H1 (cell line): ENCODE results near the gene MATK. TPM values are rescaled to one million over a fixed set of nuclear protein-coding genes. Genes with fewer than 3 reads are reported as not detected.

Experiments used
- CTCF ChIA-PET: fragments of 300-600 bp; sonication (Branson Sonifier 250); formaldehyde crosslinking; loops from one replicate; lab custom pipeline; 2021; ENCODE audit not compliant: partially characterized antibody; lab: Charles Lee
- POLR2A ChIA-PET: fragments of 300-600 bp; sonication (Branson Sonifier 250); formaldehyde crosslinking; loops from one replicate; lab custom pipeline; 2021; ENCODE audit warnings: inconsistent platforms; ENCODE audit not compliant: partially characterized antibody; lab: Charles Lee
- DNase-seq, 2 experiments: peaks; one replicate each; pipeline versions ENCODE4 v3.0.0 to v3.0.0-alpha.2; 2010 to 2022; ENCODE audit warnings: low spot score in 2 of 2, low read depth in 1 of 2, mixed read lengths in 1 of 2
- FAIRE-seq: peaks from 2 replicates; lab custom pipeline; 2011; peaks lifted over from hg19 to GRCh38; lab: Jason Lieb, UNC
- H2AFZ ChIP-seq: 2 replicates; pipeline ENCODE4 v1.8.1; 2012; ENCODE audit warnings: low read length, inconsistent platforms
- H2AK5ac ChIP-seq: 2 replicates; pipeline ENCODE4 v1.6.1; 2013; ENCODE audit warnings: low read depth, low read length
- H2BK120ac ChIP-seq: replicated peaks from 2 replicates; pipeline ENCODE3; 2013; ENCODE audit warnings: low read depth, low read length, inconsistent platforms
- H2BK12ac ChIP-seq: 2 replicates; pipeline ENCODE4 v1.6.1; 2013; ENCODE audit warnings: low read depth, low read length
- H2BK15ac ChIP-seq: 2 replicates; pipeline ENCODE4 v1.6.1; 2013; ENCODE audit warnings: low read length
- H2BK20ac ChIP-seq: 2 replicates; pipeline ENCODE4 v1.6.1; 2013; ENCODE audit warnings: low read length
- H2BK5ac ChIP-seq: 2 replicates; pipeline ENCODE4 v1.6.1; 2013; ENCODE audit warnings: low read depth, low read length
- H3K14ac ChIP-seq: 2 replicates; pipeline ENCODE4 v1.6.1; 2013; ENCODE audit warnings: inconsistent platforms; ENCODE audit not compliant: insufficient read length
- H3K18ac ChIP-seq: 2 replicates; pipeline ENCODE4 v1.6.1; 2013; ENCODE audit warnings: low read length; ENCODE audit errors: extremely low read depth
- H3K23ac ChIP-seq: 2 replicates; pipeline ENCODE4 v1.6.1; 2013; ENCODE audit warnings: inconsistent platforms; ENCODE audit not compliant: insufficient read length
- H3K23me2 ChIP-seq: 2 replicates; pipeline ENCODE4 v1.6.1; 2013; ENCODE audit warnings: low read depth, low read length
- H3K27ac ChIP-seq: 2 replicates; pipeline ENCODE4 v1.6.1; 2011; ENCODE audit warnings: low read depth, low read length, inconsistent platforms
- H3K27me3 ChIP-seq, 4 experiments: replicated peaks in 1 of 4; 1 replicate in 1 of 4; 2 replicates in 3 of 4; pipeline versions ENCODE4 v1.6.1 to v1.8.1; 2011 to 2013; ENCODE audit warnings: low read length in 3 of 4, mild to moderate bottlenecking in 3 of 4, inconsistent platforms in 2 of 4, mixed read lengths in 2 of 4, moderate library complexity in 1 of 4; ENCODE audit not compliant: control insufficient read depth in 3 of 4, insufficient read depth in 3 of 4; ENCODE audit errors: extremely low read depth in 1 of 4
- H3K36me3 ChIP-seq, 4 experiments: 2 replicates each; pipeline versions ENCODE4 v1.6.1 to v1.8.1; 2011 to 2013; ENCODE audit warnings: mild to moderate bottlenecking in 4 of 4, low read length in 3 of 4, moderate library complexity in 2 of 4, control low read depth in 1 of 4, inconsistent platforms in 1 of 4; ENCODE audit not compliant: insufficient read depth in 4 of 4, control insufficient read depth in 2 of 4
- H3K4ac ChIP-seq: replicated peaks from 2 replicates; pipeline ENCODE3; 2013; ENCODE audit warnings: low read length, low read depth, mixed read lengths, inconsistent platforms; ENCODE audit not compliant: insufficient read length
- H3K4me1 ChIP-seq, 4 experiments: replicated peaks in 1 of 4; 1 replicate in 1 of 4; 2 replicates in 3 of 4; pipeline versions ENCODE4 v1.6.1 to v1.8.1; 2011 to 2013; ENCODE audit warnings: low read length in 3 of 4, inconsistent platforms in 2 of 4, mixed read lengths in 1 of 4; ENCODE audit not compliant: insufficient read depth in 4 of 4, control insufficient read depth in 3 of 4
- H3K4me2 ChIP-seq, 2 experiments: 2 replicates each; pipeline versions ENCODE4 v1.6.1 to v1.8.1; 2011 to 2013; ENCODE audit warnings: low read depth in 2 of 2, low read length in 2 of 2, control low read depth in 1 of 2, inconsistent platforms in 1 of 2, mild to moderate bottlenecking in 1 of 2; ENCODE audit not compliant: insufficient read depth in 1 of 2
- H3K4me3 ChIP-seq, 4 experiments: fragments of 200-600, 300-600 bp in 1 of 4; sonication (generic), shearing (Covaris generic), sonication (Bioruptor Twin) in 1 of 4; 2 replicates each; pipeline versions ENCODE4 v1.5.1 to v1.8.1; 2011 to 2016; ENCODE audit warnings: low read length in 4 of 4, low read depth in 3 of 4, control low read depth in 2 of 4, inconsistent platforms in 2 of 4, mild to moderate bottlenecking in 2 of 4, mixed read lengths in 1 of 4, moderate library complexity in 1 of 4; ENCODE audit not compliant: insufficient read depth in 2 of 4; ENCODE audit errors: extremely low read depth in 1 of 4
- H3K56ac ChIP-seq: replicated peaks from 2 replicates; pipeline ENCODE3; 2013; ENCODE audit warnings: low read depth, mild to moderate bottlenecking, mixed read lengths, low read length, inconsistent platforms; ENCODE audit not compliant: insufficient read length
- H3K79me1 ChIP-seq: 2 replicates; pipeline ENCODE4 v1.6.1; 2013; ENCODE audit warnings: low read depth, low read length, control low read depth
- H3K79me2 ChIP-seq, 2 experiments: 2 replicates each; pipeline versions ENCODE4 v1.6.1 to v1.8.1; 2012 to 2013; ENCODE audit warnings: low read length in 2 of 2, mild to moderate bottlenecking in 2 of 2, inconsistent platforms in 1 of 2; ENCODE audit not compliant: insufficient read depth in 2 of 2, control insufficient read depth in 1 of 2
- H3K9ac ChIP-seq, 4 experiments: replicated peaks in 1 of 4; 1 replicate in 1 of 4; 2 replicates in 3 of 4; pipeline versions ENCODE4 v1.6.1 to v1.8.1; 2011 to 2013; ENCODE audit warnings: low read depth in 3 of 4, low read length in 3 of 4, control low read depth in 2 of 4, mild to moderate bottlenecking in 2 of 4, moderate library complexity in 2 of 4, inconsistent platforms in 1 of 4; ENCODE audit errors: extremely low read depth in 1 of 4
- H3K9me3 ChIP-seq, 2 experiments: 2 replicates each; pipeline versions ENCODE4 v1.6.1 to v1.8.1; 2012 to 2013; ENCODE audit warnings: mild to moderate bottlenecking in 2 of 2, moderate library complexity in 2 of 2, control low read depth in 1 of 2, inconsistent platforms in 1 of 2, low read depth in 1 of 2, low read length in 1 of 2, mixed read lengths in 1 of 2; ENCODE audit not compliant: insufficient read depth in 2 of 2
- H4K20me1 ChIP-seq, 2 experiments: replicated peaks in 1 of 2; 2 replicates each; pipeline versions ENCODE3 to v1.8.1; 2011 to 2013; ENCODE audit warnings: inconsistent platforms in 2 of 2, low read length in 2 of 2, mild to moderate bottlenecking in 1 of 2; ENCODE audit not compliant: insufficient read depth in 2 of 2, control insufficient read depth in 1 of 2
- H4K5ac ChIP-seq: 2 replicates; pipeline ENCODE4 v1.6.1; 2013; ENCODE audit warnings: low read length, low read depth, mixed read lengths, inconsistent platforms; ENCODE audit not compliant: insufficient read length
- H4K8ac ChIP-seq: 2 replicates; pipeline ENCODE4 v1.8.0; 2013; ENCODE audit warnings: mild to moderate bottlenecking, moderate library complexity, low read length, inconsistent platforms; ENCODE audit not compliant: insufficient read depth; ENCODE audit errors: extremely low read depth
- H4K91ac ChIP-seq: replicated peaks from 2 replicates; pipeline ENCODE3; 2013; ENCODE audit warnings: low read length, mixed read lengths, inconsistent platforms; ENCODE audit not compliant: insufficient read length
- ASH2L ChIP-seq: fragments of 200-600, 300-600 bp; sonication (generic); IDR thresholded peaks from one replicate; pipeline ENCODE4 v1.7.1; 2017; ENCODE audit warnings: low read length
- CBX5 ChIP-seq: fragments of 300-800, 300-1000 bp; sonication (generic); IDR thresholded peaks from 2 replicates; pipeline ENCODE4 v1.7.1; 2016; ENCODE audit warnings: antibody characterized with exemption, low read length, low read depth
- CBX8 ChIP-seq: fragments of 300-800, 300-1000 bp; sonication (generic); IDR thresholded peaks from 2 replicates; pipeline ENCODE4 v1.7.1; 2016; ENCODE audit warnings: low read depth, low read length, borderline replicate concordance
- HDAC2 ChIP-seq, 2 experiments: fragments of 300-600 bp in 1 of 2; sonication (generic) in 1 of 2; IDR thresholded peaks; 2 replicates each; pipeline ENCODE4 v1.6.1; 2011 to 2012; ENCODE audit warnings: low read depth in 2 of 2, low read length in 2 of 2, mild to moderate bottlenecking in 2 of 2, moderate library complexity in 2 of 2, borderline replicate concordance in 1 of 2, inconsistent platforms in 1 of 2
- HDAC6 ChIP-seq: IDR thresholded peaks from one replicate; pipeline ENCODE4 v1.7.1; 2012; ENCODE audit warnings: low read depth, mild to moderate bottlenecking, inconsistent platforms, low read length, moderate library complexity
- JUN ChIP-seq: IDR thresholded peaks from 2 replicates; pipeline ENCODE4 v1.6.1; 2011; ENCODE audit warnings: low read depth, mild to moderate bottlenecking, improper control_type of control experiment, low read length
- JUND ChIP-seq: IDR thresholded peaks from 2 replicates; pipeline ENCODE4 v1.6.1; 2011; ENCODE audit warnings: mild to moderate bottlenecking, improper control_type of control experiment, low read length
- POLR2AphosphoS5 ChIP-seq: IDR thresholded peaks from 2 replicates; pipeline ENCODE4 v1.6.1; 2011; ENCODE audit warnings: low read depth, low read length
- RAD21 ChIP-seq, 2 experiments: IDR thresholded peaks in 1 of 2; conservative IDR thresholded peaks in 1 of 2; 2 replicates each; pipeline ENCODE4 v1.6.1; 2011; ENCODE audit warnings: low read depth in 2 of 2, low read length in 2 of 2, improper control_type of control experiment in 1 of 2, inconsistent platforms in 1 of 2, mild to moderate bottlenecking in 1 of 2, moderate library complexity in 1 of 2
- SIRT6 ChIP-seq: IDR thresholded peaks from one replicate; pipeline ENCODE4 v1.7.1; 2012; ENCODE audit warnings: low read length, inconsistent platforms
- TEAD4 ChIP-seq: IDR thresholded peaks from 2 replicates; pipeline ENCODE4 v1.6.1; 2012; ENCODE audit warnings: low read depth, low read length, inconsistent platforms, mixed read lengths
- WGBS, 2 experiments: shearing (Covaris generic) in 1 of 2; methylation state at CpG; one replicate each; pipeline versions ENCODE4 v1.1.6 to v1.1.7; 2013 to 2015; ENCODE audit warnings: low lambda C conversion rate in 2 of 2, mixed read lengths in 2 of 2, inconsistent platforms in 1 of 2, low coverage in 1 of 2, missing lambda C conversion rate in 1 of 2; ENCODE audit not compliant: insufficient replicate concordance in 2 of 2, insufficient coverage in 1 of 2, insufficient read length in 1 of 2; ENCODE audit errors: extremely low coverage in 1 of 2, missing lambda C conversion rate in 1 of 2; 5-methylcytosine and 5-hydroxymethylcytosine counted together
- polyA plus RNA-seq, 7 experiments: library from polyadenylated mRNA; depleted of rRNA in 3 of 7; stranded (reverse) in 5 of 7; unstranded in 2 of 7; fragments of >200 nt in 5 of 7; fragments of 200-250 nt in 2 of 7; gene quantifications; 1 replicate in 5 of 7; 2 replicates in 1 of 7; 4 replicates in 1 of 7; pipeline versions ENCODE4 v1.2.1 to v1.2.3, GENCODE V29; 2011 to 2013; ENCODE audit warnings: missing spikeins in 2 of 7, mixed read lengths in 2 of 7
- total RNA-seq: library from RNA; stranded (reverse); fragmentation: NEBNext Ultra II Directional; extraction: Animal tissue kit (Norgen Biotek cat#: 25700); gene quantifications from 2 replicates; pipeline ENCODE4 v1.2.1, GENCODE V29; 2021
- TF ChIP-seq, protein P1 (sequence below): IDR thresholded peaks from 2 replicates; pipeline ENCODE4 v1.6.1; 2012; ENCODE audit warnings: inconsistent platforms

Gene MATK
- total and polyA plus RNA-seq, 2 of the 8 experiments (the other 6 are each of a cell fraction or from before 2014, with no cell fraction given): 20.5 to 21.4 TPM

- Histone ChIP-seq H2BK20ac (no peak overlapping the region), H3K4me3 (no peak overlapping the region), H2BK15ac (no peak overlapping the region), H3K4me1 (peaks cover 0 to 7% (median 1%) of the 10 kb centered on the region in 4 experiments; a peak in 2 of 7 replicates), H3K56ac (no peak overlapping the region), H3K27me3 (no peaks in the 10 kb centered on the region), H3K4me2 (no peak overlapping the region), H3K9me3 (peaks cover 2 to 3% of the 10 kb centered on the region in 2 experiments; a peak in 1 of 4 replicates), H4K20me1 (peaks cover 0 to 3% of the 10 kb centered on the region in 2 experiments), H3K14ac (no peak overlapping the region), H4K91ac (no peak overlapping the region), H2BK12ac (no peak overlapping the region), H2BK5ac (no peak overlapping the region), H3K18ac (no peak overlapping the region), H3K36me3 (no peaks in the 10 kb centered on the region), H3K27ac (no peak overlapping the region), H3K9ac (no peak overlapping the region), H2AFZ (no peak overlapping the region), H3K23me2 (peaks cover 6% of the 10 kb centered on the region; the same call in 1 of the 2 replicates), H4K8ac (no peak overlapping the region), H2BK120ac (no peak overlapping the region), H4K5ac (no peak overlapping the region), H3K23ac (no peak overlapping the region), H3K79me1 (no peaks in the 10 kb centered on the region), H3K79me2 (no peaks in the 10 kb centered on the region), H2AK5ac (no peak overlapping the region), H3K4ac (no peak overlapping the region)
- CTCF ChIA-PET: interaction anchor here (1.6 to 1.7 kb wide), 2 partner anchors 20 to 46 kb away, joined by 5 to 7 read pairs; no protein-coding TSS in a partner anchor
- WGBS, 2 experiments: 97% methylated on average over 5 of the region's 5 CpGs; no CpG with 5 or more reads in 1 of the 2 experiments
- TF ChIP-seq CBX8: no peak
- no peak for TF ChIP-seq CBX5
- TF ChIP-seq SIRT6: no peak
- TF ChIP-seq, protein P1, sequence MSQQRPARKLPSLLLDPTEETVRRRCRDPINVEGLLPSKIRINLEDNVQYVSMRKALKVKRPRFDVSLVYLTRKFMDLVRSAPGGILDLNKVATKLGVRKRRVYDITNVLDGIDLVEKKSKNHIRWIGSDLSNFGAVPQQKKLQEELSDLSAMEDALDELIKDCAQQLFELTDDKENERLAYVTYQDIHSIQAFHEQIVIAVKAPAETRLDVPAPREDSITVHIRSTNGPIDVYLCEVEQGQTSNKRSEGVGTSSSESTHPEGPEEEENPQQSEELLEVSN: no peak
- no peak for TF ChIP-seq JUN
- no peak for TF ChIP-seq JUND
- TF ChIP-seq HDAC2 (IDR thresholded peaks at IDR 0.05; ENCODE audit: borderline replicate concordance in 1 of 2, low read depth in 2 of 2, low read length in 2 of 2): no peak
- no peak for TF ChIP-seq POLR2AphosphoS5
- TF ChIP-seq TEAD4: no peak
- no peak for TF ChIP-seq ASH2L
- no peak for TF ChIP-seq RAD21 (IDR thresholded peaks at IDR 0.05 in 1 of 2, conservative IDR thresholded peaks at IDR 0.05 in 1 of 2; ENCODE audit: low read depth in 2 of 2, low read length in 2 of 2)
- no peak for TF ChIP-seq HDAC6
- POLR2A ChIA-PET: interaction anchor here (1.7 to 2.3 kb wide), 2 partner anchors 13 to 209 kb away, joined by 6 to 14 read pairs; partner anchors contain the start of genes EEF2 and MRPL54
- FAIRE-seq (no peak), DNase-seq (no peak)
Measured at GRCh38 chr19:3775831-3776230, 10.3 kb downstream of the MATK start.
